SK-N-MC (cell line): ENCODE results near the gene GSK3B.
"Not testable (repeated sequence)": the region's sequence is repeated elsewhere in the genome, so short reads cannot be mapped to it uniquely, and the experiment has no call there.

Experiments used
- DNase-seq: peaks from one replicate; pipeline ENCODE4 v3.0.0-alpha.2; 2011; ENCODE audit warnings: low read depth, low spot score
- H3K27ac ChIP-seq: fragments of 200-600 bp; sonication (generic); 2 replicates; pipeline ENCODE4 v1.5.1; 2016; ENCODE audit warnings: mixed run types
- H3K36me3 ChIP-seq: fragments of 200-600 bp; sonication (generic); 2 replicates; pipeline ENCODE4 v1.6.1; 2017; ENCODE audit warnings: antibody characterized with exemption, low read length, mixed read lengths; ENCODE audit not compliant: insufficient read depth
- H3K4me3 ChIP-seq: fragments of 200-600 bp; sonication (generic); 2 replicates; pipeline ENCODE4 v1.5.1; 2016
- H3K9ac ChIP-seq: fragments of 200-600 bp; sonication (generic); 2 replicates; pipeline ENCODE4 v1.8.0; 2017; ENCODE audit warnings: mixed run types, mixed read lengths; ENCODE audit not compliant: insufficient read length
- H3K9me3 ChIP-seq: fragments of 200-600 bp; sonication (generic); 2 replicates; pipeline ENCODE4 v1.6.1; 2017; ENCODE audit warnings: low read depth, mild to moderate bottlenecking, antibody characterized with exemption, low read length, moderate library complexity, mixed read lengths
- EZH2 ChIP-seq: fragments of 200-600 bp; sonication (generic); IDR thresholded peaks from one replicate; pipeline ENCODE4 v1.6.1; 2017; ENCODE audit warnings: antibody characterized with exemption
- FOXP2 ChIP-seq: optimal IDR thresholded peaks from 2 replicates; pipeline ENCODE3; 2011; ENCODE audit warnings: mild to moderate bottlenecking, moderate library complexity; ENCODE audit not compliant: insufficient read depth; ENCODE audit errors: extremely low read length, control extremely low read depth
- POLR2AphosphoS5 ChIP-seq: IDR thresholded peaks from 2 replicates; pipeline ENCODE4 v1.6.1; 2012; ENCODE audit warnings: mild to moderate bottlenecking, low read depth, low read length, borderline replicate concordance

The GSK3B gene

GRCh38 chr3:119998166-119998565, 96.1 kb downstream of the GSK3B start:
- H3K27ac ChIP-seq, result no peak overlapping the region

GRCh38 chr3:119990888-119991287, 103.4 kb downstream of the GSK3B start:
- TF ChIP-seq POLR2AphosphoS5 (no peak), FOXP2 (no peak), EZH2 (no peak)
- H3K27ac ChIP-seq, result no peak overlapping the region
- H3K4me3 ChIP-seq, result no peak overlapping the region
- H3K9ac ChIP-seq, result no peak overlapping the region
- H3K9me3 ChIP-seq, result peaks cover 7% of the 10 kb centered on the region; the same call in 1 of the 2 replicates
- DNase-seq, result no peak
- H3K36me3 ChIP-seq, result peaks cover 5% of the 10 kb centered on the region; the same call in 1 of the 2 replicates

More at GRCh38 chr3:119998166-119998565, 96.1 kb downstream of the GSK3B start:
- no peak overlapping the region for H3K4me3 ChIP-seq
- no peaks in the 10 kb centered on the region for H3K9me3 ChIP-seq
- TF ChIP-seq POLR2AphosphoS5, result no peak
- TF ChIP-seq EZH2, result no peak
- no peak for TF ChIP-seq FOXP2
- H3K36me3 ChIP-seq, result peaks cover 20% of the 10 kb centered on the region
- no peak for DNase-seq
- H3K9ac ChIP-seq, result no peak overlapping the region

DNA sequence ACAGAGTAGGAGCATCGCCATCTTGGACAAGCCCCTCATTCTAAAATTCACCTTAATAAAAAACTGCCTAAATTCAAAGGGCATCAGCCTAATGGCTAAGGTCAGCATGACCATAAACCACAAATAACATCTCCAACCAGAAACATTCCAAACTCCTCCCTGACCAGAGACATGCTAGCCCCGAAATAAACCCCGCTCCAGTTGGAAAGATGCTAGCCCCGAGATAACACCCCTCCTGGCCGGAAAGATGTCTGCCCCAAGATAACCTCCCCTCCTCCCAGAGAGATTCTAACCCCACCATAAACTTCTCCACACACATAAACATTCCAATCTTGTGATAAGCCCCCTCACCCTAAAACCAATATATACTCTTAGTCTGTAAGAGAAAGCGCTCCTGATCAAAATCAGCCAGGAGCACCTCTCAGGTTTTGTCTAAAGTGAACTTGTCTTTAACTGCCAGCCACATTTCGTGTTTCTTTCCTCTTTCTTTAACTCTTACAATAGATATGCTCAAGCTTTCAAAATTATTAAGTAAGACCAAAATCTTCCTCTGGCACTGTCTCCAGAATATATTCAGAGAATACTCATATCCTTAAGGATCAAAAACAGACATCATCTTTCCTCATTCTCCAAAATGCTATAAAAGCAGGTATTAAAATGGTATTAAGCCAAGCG, 104.1 kb downstream of the GSK3B start:
- DNase-seq, result no peak
- Histone ChIP-seq H3K4me3 (no peak overlapping the region), H3K27ac (no peak overlapping the region), H3K36me3 (peaks cover 5% of the 10 kb centered on the region; the same call in 1 of the 2 replicates), H3K9me3 (peaks cover 7% of the 10 kb centered on the region; the same call in 1 of the 2 replicates), H3K9ac (no peak overlapping the region)
- TF ChIP-seq EZH2 (no peak), POLR2AphosphoS5 (no peak), FOXP2 (no peak)

DNA sequence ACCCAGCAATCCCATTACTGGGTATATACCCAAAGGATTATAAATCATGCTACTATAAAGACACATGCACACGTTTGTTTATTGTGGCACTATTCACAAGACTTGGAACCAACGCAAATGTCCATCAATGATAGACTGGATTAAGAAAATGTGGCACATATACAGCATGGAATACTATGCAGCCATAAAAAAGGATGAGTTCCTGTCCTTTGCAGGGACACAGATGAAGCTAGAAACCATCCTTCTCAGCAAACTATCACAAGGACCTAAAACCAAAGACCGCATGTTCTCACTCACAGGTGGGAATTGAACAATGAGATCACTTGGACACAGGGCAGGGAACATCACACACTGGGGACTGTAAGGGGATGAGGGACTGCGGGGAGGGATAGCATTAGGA, 107.4 kb downstream of the GSK3B start:
- H3K27ac ChIP-seq, H3K9ac ChIP-seq, H3K36me3 ChIP-seq, H3K9me3 ChIP-seq, H3K4me3 ChIP-seq, DNase-seq: not testable (repeated sequence)

DNA sequence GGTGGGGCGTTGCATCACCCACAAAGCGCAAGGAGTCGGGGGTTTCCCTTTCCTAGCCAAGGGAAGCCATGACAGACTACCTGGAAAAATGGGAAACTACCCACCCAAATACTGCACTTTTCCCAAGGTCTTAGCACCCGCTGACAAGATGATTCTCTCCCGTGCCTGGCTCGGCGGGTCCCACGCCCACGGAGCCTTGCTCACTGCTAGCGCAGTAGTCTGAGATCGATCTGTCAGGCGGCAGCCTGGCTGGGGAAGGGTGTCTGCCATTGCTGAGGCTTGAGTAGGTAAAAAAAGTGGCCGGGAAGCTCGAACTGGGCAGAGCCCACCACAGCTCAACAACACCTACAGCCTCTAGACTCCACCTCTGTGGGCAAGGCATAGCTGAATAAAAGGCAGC, 112.9 kb downstream of the GSK3B start:
- TF ChIP-seq FOXP2, result no peak
- no peak for TF ChIP-seq POLR2AphosphoS5
- no peak for TF ChIP-seq EZH2
- H3K36me3 ChIP-seq, result peaks cover under 1% of the 10 kb centered on the region; the same call in 1 of the 2 replicates
- H3K9me3 ChIP-seq, result no peaks in the 10 kb centered on the region; the same call in 1 of the 2 replicates
- no peak overlapping the region for H3K27ac ChIP-seq
- no peak overlapping the region for H3K4me3 ChIP-seq
- H3K9ac ChIP-seq, result no peak overlapping the region
- no peak for DNase-seq

GRCh38 chr3:119978554-119979208, 115.6 kb downstream of the GSK3B start:
- Histone ChIP-seq H3K27ac (no peak overlapping the region), H3K9ac (no peak overlapping the region), H3K4me3 (no peak overlapping the region), H3K9me3 (no peaks in the 10 kb centered on the region; the same call in 1 of the 2 replicates), H3K36me3 (peaks cover 5% of the 10 kb centered on the region; the same call in 1 of the 2 replicates)
- TF ChIP-seq POLR2AphosphoS5, result no peak
- TF ChIP-seq EZH2, result no peak
- TF ChIP-seq FOXP2, result no peak
- DNase-seq, result no peak

GRCh38 chr3:119977353-119977752, 116.9 kb downstream of the GSK3B start:
- Histone ChIP-seq H3K27ac (no peak overlapping the region), H3K36me3 (peaks cover 5% of the 10 kb centered on the region; the same call in 1 of the 2 replicates), H3K9ac (no peak overlapping the region), H3K9me3 (no peaks in the 10 kb centered on the region; the same call in 1 of the 2 replicates), H3K4me3 (no peak overlapping the region)
- DNase-seq, result no peak
- TF ChIP-seq EZH2 (no peak), POLR2AphosphoS5 (no peak), FOXP2 (no peak)

GRCh38 chr3:119976214-119976613, 118.0 kb downstream of the GSK3B start:
- no peak overlapping the region for H3K4me3 ChIP-seq

GRCh38 chr3:119974656-119975055, 119.6 kb downstream of the GSK3B start:
- Histone ChIP-seq H3K4me3 (no peak overlapping the region), H3K36me3 (peaks cover 5% of the 10 kb centered on the region; the same call in 1 of the 2 replicates), H3K9me3 (no peaks in the 10 kb centered on the region; the same call in 1 of the 2 replicates), H3K9ac (no peak overlapping the region), H3K27ac (no peak overlapping the region)
- no peak for DNase-seq
- TF ChIP-seq EZH2, result no peak
- TF ChIP-seq FOXP2, result no peak
- no peak for TF ChIP-seq POLR2AphosphoS5

More at GRCh38 chr3:119976214-119976613, 118.0 kb downstream of the GSK3B start:
- DNase-seq, result no peak
- Histone ChIP-seq H3K9ac (no peak overlapping the region), H3K36me3 (peaks cover 5% of the 10 kb centered on the region; the same call in 1 of the 2 replicates), H3K9me3 (no peaks in the 10 kb centered on the region; the same call in 1 of the 2 replicates), H3K27ac (no peak overlapping the region)
- no peak for TF ChIP-seq FOXP2
- no peak for TF ChIP-seq EZH2
- TF ChIP-seq POLR2AphosphoS5, result no peak
